Medulla oblongata (tissue), 1 donor: Measurements from ENCODE around the gene PRSS38.
"Not testable (repeated sequence)": the region's sequence is repeated elsewhere in the genome, so short reads cannot be mapped to it uniquely, and the experiment has no call there.

Experiments
- DNase-seq: peaks from one replicate; pipeline ENCODE4 v3.0.0-alpha.2; 2015; ENCODE audit errors: extremely low spot score

PRSS38 gene

DNA sequence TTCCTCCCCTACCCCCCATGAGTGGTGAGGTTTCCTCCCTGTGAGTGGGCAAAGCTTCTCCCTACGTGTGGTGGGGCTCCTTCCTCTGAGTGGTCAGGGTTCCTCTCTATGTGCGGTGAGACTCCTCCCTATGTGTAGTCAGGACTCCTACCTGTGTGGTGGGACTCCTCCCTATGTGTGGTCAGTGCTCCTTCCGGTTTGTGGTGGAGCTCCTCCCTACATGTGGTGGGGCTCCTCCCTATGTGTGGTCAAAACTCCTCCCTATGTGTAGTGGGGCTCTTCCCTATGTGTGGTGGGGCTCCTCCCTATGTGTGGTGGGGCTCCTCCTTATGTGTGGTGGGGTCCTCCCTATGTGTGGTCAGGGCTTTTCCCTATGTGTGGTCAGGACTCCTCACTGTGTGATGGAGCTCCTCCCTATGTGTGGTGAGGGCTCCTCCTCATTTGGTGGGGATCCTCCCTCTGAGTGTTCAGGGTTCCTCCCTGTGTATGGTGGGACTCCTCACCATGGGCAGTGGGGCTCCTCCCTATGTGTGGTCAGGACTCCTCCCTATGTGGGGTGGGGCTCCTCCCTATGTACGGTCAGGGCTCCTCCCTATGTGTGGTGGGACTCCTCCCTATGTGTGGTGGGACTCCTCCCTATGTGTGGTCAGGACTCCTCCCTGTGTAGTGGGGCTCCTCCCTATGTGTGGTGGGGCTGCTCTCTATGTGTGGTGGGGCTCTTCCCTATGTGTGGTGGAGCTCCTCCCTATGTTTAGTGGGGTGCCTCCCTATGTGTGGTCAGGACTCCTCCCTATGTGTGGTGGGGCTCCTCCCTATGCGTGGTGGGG is 29.1 kb downstream of the PRSS38 start:
- DNase-seq: no peak

DNA sequence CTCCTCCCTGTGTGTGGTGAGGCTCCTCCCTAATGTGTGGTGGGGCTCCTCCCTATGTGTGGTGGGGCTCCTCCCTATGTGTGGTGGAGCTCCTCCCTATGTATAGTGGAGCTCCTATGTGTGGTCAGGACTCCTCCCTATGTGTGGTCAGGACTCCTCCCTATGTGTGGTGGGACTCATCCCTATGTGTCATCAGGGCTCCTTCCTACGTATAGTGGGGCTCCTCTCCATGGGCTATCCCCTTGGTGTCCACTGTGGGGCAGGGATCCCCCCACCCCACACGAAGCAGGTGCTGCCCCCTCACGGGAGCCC is 29.6 kb downstream of the PRSS38 start:
- DNase-seq: no peak

DNA sequence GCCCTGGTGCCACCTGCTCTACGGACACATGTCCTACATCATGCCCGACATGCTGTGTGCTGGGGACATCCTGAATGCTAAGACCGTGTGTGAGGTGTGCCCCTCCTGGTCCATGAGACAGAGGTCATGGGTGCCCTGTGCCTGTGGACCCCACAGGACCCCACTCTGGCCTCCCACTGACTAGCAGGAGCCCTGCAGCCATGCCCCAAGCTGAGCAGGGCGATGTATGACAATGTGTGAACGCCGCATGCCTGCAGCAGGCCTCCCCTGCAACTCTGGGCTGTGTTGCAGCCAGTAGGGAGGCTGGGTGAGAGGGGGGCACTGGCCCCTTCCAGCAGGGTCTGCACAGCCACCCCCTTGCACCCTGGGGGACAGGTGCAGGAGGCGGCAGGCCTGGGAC is 30.0 kb downstream of the PRSS38 start:
- DNase-seq: no peak

DNA sequence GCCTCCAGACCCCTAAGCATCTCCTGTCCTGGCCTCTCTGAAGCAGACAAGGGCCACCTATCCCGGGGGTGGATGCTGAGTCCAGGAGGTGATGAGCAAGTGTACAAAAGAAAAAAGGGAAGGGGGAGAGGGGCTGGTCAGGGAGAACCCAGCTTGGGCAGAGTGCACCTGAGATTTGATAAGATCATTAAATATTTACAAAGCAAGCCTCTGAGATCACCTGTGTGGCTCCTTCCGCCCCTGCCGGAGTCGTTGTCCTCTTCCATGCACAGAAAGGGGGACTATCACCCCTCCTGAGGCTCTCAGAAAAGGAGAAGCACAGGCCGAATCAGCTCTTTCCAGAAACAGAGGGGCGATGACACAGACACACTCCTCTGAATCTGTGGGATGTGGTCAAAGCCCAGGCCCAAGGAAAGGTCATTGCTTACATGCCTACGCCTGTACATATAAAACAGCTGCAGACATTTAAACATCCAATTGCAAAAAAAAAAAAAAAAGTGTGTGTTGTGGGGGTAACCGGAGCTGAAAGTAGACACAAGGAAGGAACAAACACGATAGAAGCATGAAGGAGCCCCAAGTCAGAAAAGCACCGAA is 30.9 kb downstream of the PRSS38 start:
- no peak for DNase-seq

DNA sequence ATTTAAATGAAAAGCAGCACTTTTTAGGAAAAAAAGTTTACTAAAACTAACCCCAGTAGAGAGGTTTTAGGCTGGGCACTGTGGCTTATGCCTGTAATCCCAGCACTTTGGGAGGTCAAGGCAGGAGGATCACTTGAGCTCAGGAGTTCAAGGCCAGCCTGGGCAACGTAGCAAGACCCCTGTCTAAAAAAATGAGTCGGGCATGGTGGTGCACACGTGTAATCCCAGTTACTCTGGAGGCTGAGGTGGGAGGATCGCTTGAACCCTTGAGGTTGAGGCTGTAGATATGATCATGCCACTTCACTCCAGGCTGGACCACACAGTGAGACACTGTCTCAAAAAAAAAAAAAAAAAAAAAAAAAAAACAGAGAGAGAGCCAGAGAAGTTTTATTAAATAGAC is 31.6 kb downstream of the PRSS38 start:
- not testable (repeated sequence) for DNase-seq

DNA sequence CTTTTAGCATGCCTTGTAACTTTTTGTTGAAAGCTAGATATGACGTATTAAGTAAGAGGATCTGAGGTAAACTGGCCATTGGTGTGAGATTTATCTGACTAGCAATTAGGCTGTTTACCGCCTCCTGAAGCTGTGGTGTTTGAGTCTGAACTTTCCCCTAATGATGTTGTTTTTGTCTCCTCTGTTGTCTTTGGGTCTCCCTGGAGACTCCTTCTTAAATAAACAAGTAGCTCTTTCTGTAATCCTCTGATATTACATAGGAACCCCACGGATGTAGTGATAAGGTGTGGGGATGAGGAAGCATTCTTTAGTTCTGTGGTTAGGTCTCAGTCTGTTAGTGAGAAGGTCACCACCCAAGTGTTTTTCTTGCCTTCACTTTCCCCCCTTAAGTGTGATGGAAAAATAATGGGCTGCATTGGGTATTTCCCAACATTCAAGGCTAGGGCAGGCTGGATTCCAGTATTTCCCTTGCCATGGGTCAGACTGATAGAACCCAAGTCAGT is 33.0 kb downstream of the PRSS38 start:
- DNase-seq: no peak

DNA sequence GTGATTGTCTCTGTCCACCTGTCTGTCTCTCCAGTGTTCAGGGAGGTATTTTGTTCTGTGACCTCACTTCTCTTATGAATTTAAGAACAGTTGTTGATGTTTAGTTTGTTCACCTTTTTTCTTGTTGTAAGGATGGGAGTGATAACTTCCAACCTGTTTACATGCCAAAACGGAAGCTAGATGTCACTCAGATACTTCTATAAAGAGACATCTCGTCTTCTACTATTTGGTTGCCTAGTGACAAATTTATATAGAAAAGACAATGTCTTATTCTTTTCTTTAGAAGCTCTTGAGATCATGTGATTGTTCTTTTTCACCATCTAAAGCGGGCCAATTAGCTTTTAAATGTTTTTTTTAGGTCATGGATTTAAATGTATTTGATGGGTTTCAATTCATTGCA is 33.8 kb downstream of the PRSS38 start:
- DNase-seq: peak; percentile 8

DNA sequence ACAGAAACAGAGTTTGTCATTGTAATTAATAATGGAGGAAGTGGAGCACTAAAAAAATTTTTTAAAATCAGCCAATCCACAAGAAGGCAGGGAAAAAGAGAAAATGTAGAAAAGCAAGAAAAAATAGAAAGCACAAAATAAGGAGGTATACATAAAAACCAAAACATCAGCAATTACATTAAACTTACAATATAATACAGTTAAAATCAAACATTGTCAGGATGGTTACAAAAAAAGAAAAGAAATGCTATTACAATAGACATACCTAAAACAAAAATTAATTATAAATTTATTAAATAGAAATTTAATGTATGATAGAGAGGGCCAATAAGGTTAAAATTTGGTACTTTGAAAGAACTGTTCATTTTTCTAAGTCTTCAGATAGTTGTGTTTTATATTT is 38.7 kb downstream of the PRSS38 start:
- DNase-seq: no peak

DNA sequence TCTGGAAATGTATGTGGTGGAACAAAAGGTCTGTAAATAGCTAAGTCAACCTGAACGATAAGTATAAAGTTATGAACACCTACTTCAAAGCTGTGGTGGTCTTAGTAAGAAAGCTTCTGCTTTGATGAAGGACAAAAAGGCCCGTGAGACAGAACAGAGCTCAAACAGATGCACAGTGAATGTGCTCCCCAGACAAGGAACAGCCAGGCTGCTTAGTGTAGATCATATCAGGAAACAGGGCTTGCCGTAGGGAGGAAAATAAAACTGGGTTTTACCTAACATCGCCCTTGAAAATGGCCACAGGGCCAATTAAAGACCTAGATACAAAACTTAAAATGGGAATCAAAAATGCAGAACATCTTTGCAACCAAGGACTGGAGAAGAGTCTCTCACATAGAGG is 40.2 kb downstream of the PRSS38 start:
- no peak for DNase-seq

DNA sequence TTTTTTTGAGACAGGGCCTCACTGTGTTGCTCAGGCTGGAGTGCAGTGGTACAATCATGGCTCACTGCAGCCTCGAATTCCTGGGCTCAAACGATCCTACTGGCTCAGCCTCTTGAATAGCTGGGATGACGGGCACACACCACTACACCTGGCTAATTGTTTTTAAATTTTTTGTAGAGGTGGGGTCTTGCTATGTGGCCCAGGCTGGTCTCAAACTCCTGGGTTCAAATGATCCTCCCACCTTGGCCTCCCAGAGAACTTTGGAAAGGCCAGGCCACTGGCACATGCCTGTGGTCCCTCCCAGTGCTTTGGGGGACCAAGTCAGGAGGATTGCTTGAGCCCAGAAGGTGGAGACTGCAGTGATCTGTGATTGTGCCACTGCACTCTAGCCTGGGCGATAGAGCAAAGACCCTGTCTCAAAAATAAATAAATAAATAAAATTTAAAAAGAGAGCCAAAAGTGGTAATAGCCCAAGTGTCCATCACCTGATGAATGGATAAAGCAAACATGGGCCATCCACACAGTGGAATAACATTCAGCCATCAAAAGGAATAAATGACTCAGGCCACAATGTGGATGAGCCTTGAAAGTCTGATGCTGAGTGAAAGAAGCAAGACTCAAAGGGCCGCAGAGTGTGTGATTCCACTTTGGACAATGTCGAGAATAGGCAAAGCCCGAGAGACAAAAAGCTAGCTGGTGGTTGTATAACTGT is 40.8 kb downstream of the PRSS38 start:
- no peak for DNase-seq

DNA sequence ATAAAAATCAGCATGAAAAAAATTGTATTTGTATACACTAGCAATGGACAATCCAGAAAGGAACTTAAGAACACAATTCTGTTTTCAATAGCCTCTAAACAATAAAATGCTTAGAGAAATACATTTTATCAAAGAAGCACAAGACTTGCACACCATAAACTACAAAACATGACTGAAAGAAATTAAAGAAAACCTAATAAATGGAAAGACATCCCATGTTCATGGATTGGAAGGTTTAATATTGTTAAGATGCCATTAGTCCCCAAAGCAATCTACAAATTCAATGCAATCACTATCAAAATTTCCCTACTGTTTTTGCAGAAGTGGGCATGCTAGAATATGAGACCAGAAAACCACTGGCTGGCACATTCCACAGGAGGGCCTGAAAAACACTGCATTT is 49.4 kb downstream of the PRSS38 start:
- DNase-seq: no peak

DNA sequence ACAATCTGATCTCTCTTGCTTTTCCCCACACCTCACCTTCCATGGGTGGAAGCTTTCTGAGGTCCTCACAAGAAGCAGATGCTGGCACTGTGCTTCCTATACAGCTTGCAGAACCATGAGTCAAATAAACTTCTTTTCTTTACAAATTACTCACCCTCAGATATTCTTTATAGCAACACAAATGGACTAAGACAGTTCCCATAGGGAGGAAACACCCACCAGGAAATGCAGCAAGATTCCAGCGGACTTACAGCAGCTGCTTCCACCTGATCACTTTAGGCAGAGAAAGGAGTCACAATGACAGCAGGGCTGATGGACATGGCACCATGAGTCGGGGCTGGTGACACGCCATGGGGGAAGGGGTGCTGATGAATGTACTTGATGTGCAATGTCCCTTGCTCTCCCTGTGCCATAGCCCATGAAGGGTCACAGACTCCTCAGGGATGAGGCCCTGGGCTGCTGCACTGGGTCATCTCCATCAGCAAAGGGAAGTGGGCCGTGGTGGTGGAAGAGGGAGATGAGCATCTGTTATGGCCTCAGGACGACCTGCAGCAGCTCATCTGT is 53.9 kb downstream of the PRSS38 start:
- DNase-seq: no peak

DNA sequence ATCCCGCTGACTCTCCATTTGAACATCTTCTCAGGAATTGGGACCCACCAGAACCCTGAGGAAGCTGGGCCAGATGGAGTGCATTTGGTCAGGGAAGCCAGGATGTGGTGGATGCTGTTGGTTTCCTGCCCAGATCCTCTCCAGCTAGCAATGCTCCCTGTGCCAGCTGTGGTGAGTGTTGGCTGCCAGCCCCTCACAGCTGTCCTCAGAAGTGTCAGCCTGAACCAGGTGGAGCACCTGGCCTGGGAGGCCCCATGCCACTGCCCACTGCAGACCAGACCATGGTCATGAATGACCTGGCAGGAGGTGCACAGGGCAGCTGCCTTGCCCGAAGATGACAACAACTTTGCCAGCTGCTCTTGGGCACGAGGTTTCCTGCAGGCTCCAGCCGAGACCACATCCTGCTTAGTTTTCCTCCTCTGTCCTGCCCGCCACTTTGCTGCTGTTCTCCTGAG is 54.4 kb downstream of the PRSS38 start:
- no peak for DNase-seq

DNA sequence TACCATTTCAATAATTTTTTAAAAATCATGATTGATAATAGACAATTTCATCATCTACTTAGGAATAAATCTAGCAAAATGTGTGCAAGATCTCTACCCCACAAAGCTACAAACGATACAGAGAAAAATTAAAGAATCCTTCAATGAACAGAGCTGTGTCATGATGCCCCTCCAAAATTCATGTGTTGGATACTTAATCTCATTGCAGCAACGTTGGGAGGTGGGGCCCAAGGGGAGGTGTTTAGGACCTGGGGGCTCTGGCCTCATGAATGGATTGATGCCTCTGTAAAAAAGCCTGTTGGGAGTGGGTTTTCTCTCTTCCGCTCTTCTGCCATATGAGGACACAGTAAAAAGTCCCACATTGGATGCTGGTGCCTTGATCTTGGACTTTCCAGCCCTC is 54.9 kb downstream of the PRSS38 start:
- no peak for DNase-seq

DNA sequence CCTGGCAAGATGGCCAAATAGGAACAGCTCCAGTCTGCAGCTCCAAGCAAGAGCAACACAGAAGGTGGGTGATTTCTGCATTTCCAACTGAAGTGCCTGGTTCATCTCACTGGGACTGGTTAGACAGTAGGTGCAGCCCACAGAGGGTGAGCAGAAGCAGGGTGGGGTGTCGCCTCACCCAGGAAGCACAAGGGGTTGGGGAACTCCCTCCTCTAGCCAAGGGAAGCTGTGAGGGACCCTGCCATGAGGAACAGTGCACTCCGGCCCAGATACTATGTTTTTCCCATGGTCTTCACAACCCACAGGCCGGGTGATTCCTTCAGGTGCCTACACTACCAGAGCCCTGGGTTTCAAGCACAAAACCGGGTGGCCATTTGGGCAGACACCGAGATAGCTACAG is 56.4 kb downstream of the PRSS38 start:
- not testable (repeated sequence) for DNase-seq

DNA sequence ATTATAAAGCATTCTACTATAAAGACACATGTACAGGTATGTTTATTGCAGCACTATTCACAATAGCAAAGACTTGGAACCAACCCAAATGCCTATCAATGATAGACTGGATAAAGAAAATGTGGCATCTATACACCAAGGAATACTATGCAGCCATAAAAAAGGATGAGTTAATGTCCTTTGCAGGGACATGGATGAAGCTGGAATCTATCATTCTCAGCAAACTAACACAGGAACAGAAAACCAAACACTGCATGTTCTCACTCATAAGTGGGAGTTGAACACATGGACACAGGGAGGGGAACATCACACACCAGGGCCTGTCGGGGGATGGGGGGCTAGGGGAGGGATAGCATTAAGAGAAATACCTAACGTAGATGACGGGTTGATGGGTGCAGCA is 62.3 kb downstream of the PRSS38 start:
- not testable (repeated sequence) for DNase-seq

DNA sequence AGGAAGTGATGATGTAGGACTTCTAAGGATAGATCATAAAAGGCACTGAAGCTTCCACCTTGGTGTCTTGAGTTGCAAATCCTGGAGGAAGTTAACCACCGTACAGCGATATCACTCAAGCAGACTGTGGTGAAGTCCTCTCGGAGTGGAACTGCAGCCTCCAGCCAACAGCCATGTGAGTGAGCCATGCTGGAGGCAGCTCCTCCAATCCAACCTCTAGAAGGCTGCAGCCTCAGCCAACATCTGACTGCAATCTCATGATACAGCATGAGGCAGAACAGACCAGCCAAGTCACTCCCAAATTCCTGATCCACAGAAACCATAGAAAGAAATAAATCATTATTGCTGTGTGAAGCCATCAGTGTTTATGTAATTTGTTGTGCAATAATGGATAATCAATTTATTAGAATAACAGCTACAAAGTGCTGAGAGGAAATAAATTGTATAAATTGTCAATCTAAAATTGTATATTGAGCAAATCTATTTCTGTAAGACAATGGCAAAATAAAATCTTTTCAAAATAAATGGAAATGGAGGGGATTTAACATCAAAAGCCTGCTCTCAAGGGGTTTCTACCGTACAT is 65.0 kb downstream of the PRSS38 start:
- DNase-seq: no peak

DNA sequence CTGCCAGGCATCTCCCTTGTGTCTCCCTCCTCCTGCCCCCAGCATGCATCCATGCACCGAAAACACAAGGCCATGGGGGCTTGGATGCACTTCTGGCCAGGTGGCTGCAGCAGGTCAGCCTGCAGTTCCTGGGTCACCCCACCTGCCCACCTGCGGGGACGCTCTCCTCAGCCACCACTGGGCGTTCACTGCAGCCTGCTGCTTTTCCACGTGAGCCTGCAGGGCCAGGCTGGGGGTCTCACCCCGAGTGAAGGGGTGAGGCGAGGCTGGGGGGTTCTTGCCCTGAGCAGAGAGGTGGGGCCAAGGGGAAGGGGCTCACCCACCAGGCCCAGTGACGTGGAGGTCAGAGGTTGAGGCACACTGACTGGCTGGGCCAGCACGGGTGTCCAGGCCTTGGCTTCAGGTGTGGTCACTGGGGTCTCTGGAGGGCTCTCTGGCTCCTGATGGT is 67.6 kb downstream of the PRSS38 start:
- DNase-seq: no peak

DNA sequence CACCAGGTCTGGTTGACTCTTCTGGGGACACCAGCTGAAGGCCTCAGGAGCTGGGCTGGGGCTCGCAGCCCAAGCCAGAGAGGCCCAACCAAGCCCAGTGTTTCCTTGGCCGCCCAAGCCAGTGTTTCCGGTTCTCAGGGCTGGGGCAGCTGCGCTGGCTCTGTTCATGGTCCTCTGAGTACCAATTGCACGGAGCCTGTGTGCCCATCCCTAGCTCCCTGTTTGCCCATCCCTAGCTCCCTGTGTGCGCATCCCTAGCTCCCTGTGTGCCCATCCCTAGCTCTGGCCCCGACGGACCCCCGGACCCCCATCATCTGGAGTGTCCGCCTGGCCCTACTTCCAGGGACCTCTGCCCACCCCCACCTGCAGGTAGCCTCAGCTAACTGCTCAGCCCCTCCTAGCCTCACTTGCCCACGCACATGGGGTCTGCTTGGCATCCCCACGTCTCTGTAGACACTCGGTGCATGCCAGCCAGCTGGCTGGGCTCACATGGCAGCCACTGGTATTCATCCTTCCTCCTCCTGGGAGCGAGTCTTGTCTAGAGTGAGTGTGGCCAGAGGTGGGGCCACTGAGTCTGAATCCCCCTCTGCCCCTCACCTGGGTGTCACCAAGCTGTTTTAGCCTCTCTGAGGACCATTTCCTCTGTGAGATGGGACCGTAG is 68.3 kb downstream of the PRSS38 start:
- DNase-seq: no peak

DNA sequence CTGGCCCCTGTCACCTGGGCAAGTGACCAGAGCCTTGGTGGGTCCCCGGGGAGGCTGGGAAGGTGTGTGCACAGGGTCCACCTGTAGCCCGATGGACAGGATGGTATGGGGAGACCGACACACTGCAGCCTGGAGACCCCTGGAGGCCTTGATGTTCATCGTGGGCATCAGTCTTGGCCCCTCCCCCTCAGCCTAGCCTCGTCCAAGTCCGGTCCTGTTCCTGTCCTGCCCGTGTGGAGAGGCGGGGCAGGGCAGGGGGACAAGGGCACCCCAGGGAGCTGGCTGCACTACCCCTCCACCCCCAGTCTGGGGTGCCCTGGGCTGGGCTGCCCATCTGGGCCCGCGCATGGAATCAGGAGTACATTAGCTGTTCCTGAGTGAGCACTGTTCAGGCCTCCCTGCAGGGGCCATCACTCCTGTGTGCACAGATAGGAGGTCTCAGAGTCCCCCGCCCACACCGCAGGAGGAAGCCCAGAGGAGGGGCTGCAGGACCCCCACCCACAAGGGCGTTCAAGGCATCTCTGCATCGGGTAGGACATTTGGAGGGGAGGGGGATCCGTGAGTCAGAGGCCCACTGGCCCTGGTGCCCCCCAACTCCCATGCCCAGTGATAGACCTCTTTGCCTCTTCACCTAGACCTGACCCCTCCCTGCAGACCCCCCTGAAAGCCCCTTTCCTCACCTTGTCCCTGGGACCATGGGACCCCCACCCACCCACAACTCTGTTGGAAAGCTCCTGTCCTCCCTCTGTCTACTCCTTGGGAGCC is 69.1 kb downstream of the PRSS38 start:
- DNase-seq: no peak

DNA sequence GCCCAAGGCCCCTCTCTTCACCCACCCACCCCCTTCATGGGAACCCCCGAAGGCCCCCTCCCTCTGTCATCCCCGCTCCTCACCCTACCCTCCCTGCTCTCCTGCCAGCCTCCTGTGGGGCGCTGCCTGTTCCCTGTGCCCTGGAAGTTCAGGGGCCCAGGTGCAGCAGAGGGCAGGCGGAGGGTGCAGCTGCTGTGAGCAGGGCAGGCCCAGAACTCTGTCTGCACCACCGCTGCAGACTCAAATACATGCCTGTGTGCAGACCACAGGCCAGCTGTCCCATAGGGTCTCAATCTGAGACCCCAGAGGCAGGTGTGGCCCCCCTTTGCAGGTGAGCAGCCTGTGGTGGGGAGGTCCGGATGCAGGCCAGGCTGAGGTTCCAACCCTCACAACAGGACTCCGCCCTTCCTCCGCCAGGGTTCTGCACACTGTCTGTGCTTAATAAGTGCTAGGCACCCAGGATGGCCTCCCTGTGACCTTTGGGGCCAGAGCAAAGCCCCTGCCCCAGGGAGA is 69.7 kb downstream of the PRSS38 start:
- no peak for DNase-seq
